Stimulated activated CD4-positive, alpha-beta T cell treated with anti-CD3 and anti-CD28 coated beads, TNF-alpha, amount 100 ng/mL, for 4 hours (primary cell): ENCODE results near the gene CALM3.
"Not testable (repeated sequence)": the region's sequence is repeated elsewhere in the genome, so short reads cannot be mapped to it uniquely, and the experiment has no call there.

Experiments
- DNase-seq, 3 experiments: peaks; one replicate each; pipeline ENCODE4 v3.0.0-alpha.2; 2020; ENCODE audit warnings: low read depth in 3 of 3

CALM3 gene

GRCh38 chr19:46615966-46616365 lies 14.8 kb downstream of the CALM3 start:
- no peak for DNase-seq

GRCh38 chr19:46616631-46617322 lies 15.6 kb downstream of the CALM3 start:
- DNase-seq: no peak

- no peak for DNase-seq
Measured at GRCh38 chr19:46617601-46618000, 16.5 kb downstream of the CALM3 start.

- no peak for DNase-seq
Measured at GRCh38 chr19:46618670-46619231, 17.6 kb downstream of the CALM3 start.

- DNase-seq: no peak
Measured at GRCh38 chr19:46620267-46620666, 19.1 kb downstream of the CALM3 start.

GRCh38 chr19:46620716-46621115 lies 19.6 kb downstream of the CALM3 start:
- no peak for DNase-seq

GRCh38 chr19:46621191-46622117 lies 20.3 kb downstream of the CALM3 start:
- DNase-seq: no peak

- DNase-seq: no peak
Measured at GRCh38 chr19:46622118-46622446, 21.0 kb downstream of the CALM3 start.

GRCh38 chr19:46623915-46624502 lies 22.9 kb downstream of the CALM3 start:
- DNase-seq: no peak

GRCh38 chr19:46624958-46625661 lies 24.0 kb downstream of the CALM3 start, which contains the start of gene PTGIR:
Gene PTGIR, minus strand, starts transcription at chr19:46625089. Its CDS starts 864 bp downstream, at chr19:46624225.
- DNase-seq: no peak

- DNase-seq: no peak
Measured at GRCh38 chr19:46625731-46626130, 24.6 kb downstream of the CALM3 start.

- DNase-seq: no peak
Measured at GRCh38 chr19:46626446-46626845, 25.3 kb downstream of the CALM3 start.

GRCh38 chr19:46628970-46629369 lies 27.8 kb downstream of the CALM3 start:
- DNase-seq: not testable (repeated sequence)

- DNase-seq: no peak
Measured at GRCh38 chr19:46629546-46630025, 28.5 kb downstream of the CALM3 start.

- no peak for DNase-seq
Measured at GRCh38 chr19:46630586-46631205, 29.6 kb downstream of the CALM3 start.

GRCh38 chr19:46631481-46631880 lies 30.4 kb downstream of the CALM3 start:
- DNase-seq: no peak

GRCh38 chr19:46633130-46633529 lies 32.0 kb downstream of the CALM3 start:
- no peak for DNase-seq

GRCh38 chr19:46634045-46634655 lies 33.0 kb downstream of the CALM3 start:
- peak; percentile 85 to 93 (median 93) for DNase-seq

GRCh38 chr19:46634656-46635218 lies 33.6 kb downstream of the CALM3 start:
- DNase-seq: no peak
